ENCODE results near the gene PRKD2.
A peak's percentile ranks its signal among the peaks of the same experiment; 100 is the strongest.

The PRKD2 gene

DNA sequence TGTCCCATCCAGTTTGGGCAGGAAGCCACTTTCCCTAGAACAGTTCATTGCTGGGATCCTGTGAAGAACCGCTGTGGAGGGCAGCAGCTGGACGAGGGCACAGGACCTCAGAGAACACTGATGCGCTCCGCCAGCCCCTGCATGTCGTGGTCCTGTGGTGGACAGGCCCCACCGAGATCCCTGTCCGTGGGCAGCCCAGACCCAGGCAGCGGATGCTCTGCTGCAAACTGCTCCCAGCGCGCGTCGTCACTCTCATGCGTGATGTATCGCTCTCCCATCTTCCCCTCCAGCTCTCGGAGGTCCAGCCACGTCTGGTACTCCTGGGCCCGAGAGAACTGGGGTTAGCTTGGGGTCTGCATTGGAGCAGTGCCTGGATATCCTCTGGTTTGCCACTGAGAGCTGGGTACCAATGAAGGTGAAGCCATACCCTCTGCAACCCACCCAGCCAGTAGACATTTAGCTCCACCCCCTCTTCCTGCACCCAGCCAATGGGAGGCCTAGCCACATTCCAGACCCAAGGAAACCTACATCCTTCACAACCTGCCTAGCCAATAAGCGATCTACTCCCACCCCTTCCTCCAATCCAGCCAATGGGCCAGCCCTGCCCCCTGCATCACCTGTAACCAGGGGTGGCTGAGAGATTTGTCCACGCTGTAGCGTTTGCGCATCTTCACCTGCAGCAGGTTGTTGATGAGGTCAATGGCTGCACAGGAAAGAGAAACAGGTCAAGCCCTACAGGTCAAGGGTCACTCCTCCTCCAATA is 42.3 kb downstream of the PRKD2 start:
- Histone ChIP-seq H2AK5ac (ENCODE audit: low read depth, low read length) (no peak overlapping the region), H3K4me3 (ENCODE audit: low read length in 2 of 2) (no peak overlapping the region), H3K27me3 (ENCODE audit: control insufficient read depth in 3 of 3, insufficient read depth in 3 of 3, low read depth in 1 of 3, low read length in 3 of 3) (no peaks in the 10 kb centered on the region), H3K4me2 (ENCODE audit: insufficient read depth, low read length, poor library complexity, severe bottlenecking) (no peak overlapping the region), H3K27ac (replicated peaks; ENCODE audit: low read length) (no peak overlapping the region), H2BK15ac (ENCODE audit: low read length) (no peak overlapping the region), H3K9me3 (replicated peaks in 1 of 2; ENCODE audit: control insufficient read depth in 2 of 2, insufficient read depth in 1 of 2, low read depth in 1 of 2, low read length in 2 of 2) (peaks cover 0 to 2% of the 10 kb centered on the region in 2 donors), H2AFZ (ENCODE audit: low read length) (no peak overlapping the region), H4K8ac (ENCODE audit: low read depth, low read length) (no peak overlapping the region), H2BK120ac (ENCODE audit: low read depth, low read length) (no peak overlapping the region), H3K79me1 (ENCODE audit: low read depth, low read length) (peaks cover 4% of the 10 kb centered on the region), H3K9ac (ENCODE audit: low read depth, low read length, poor library complexity) (peak overlapping the region; percentile 17), H3K18ac (ENCODE audit: low read length) (no peak overlapping the region), H4K91ac (ENCODE audit: low read depth, low read length, poor library complexity) (no peak overlapping the region), H3K23ac (ENCODE audit: low read depth, low read length, poor library complexity) (no peak overlapping the region), H2BK5ac (ENCODE audit: low read length) (no peak overlapping the region), H3K14ac (ENCODE audit: low read length) (no peak overlapping the region), H2BK12ac (ENCODE audit: low read length) (no peak overlapping the region), H3K4me1 (ENCODE audit: control insufficient read depth in 2 of 2, insufficient read depth in 1 of 2, low read depth in 1 of 2, low read length in 2 of 2) (no peaks in the 10 kb centered on the region), H3K4ac (ENCODE audit: low read length) (no peak overlapping the region), H3K36me3 (replicated peaks in 1 of 2; ENCODE audit: control insufficient read depth in 2 of 2, insufficient read depth in 2 of 2, low read length in 2 of 2) (peaks cover 38 to 62% of the 10 kb centered on the region in 2 donors)
- no peak for DNase-seq (ENCODE audit: low spot score)
- WGBS, 2 donors (ENCODE audit: extremely low coverage in 2 of 2, insufficient read length in 2 of 2, insufficient replicate concordance in 1 of 2), result no CpG with 5 or more reads among the region's 21 CpGs

GRCh38 chr19:46670813-46671212 is 46.1 kb downstream of the PRKD2 start:
- H3K4me2 ChIP-seq (ENCODE audit: insufficient read depth, low read length, poor library complexity, severe bottlenecking), result no peak overlapping the region
- no peak overlapping the region for H3K4me3 ChIP-seq (ENCODE audit: low read length in 2 of 2)
- no peak overlapping the region for H4K91ac ChIP-seq (ENCODE audit: low read depth, low read length, poor library complexity)
- H2BK15ac ChIP-seq (ENCODE audit: low read length), result no peak overlapping the region
- H2BK12ac ChIP-seq (ENCODE audit: low read length), result no peak overlapping the region
- H3K23ac ChIP-seq (ENCODE audit: low read depth, low read length, poor library complexity), result no peak overlapping the region
- no peak overlapping the region for H3K9ac ChIP-seq (ENCODE audit: low read depth, low read length, poor library complexity)
- no peak overlapping the region for H2AFZ ChIP-seq (ENCODE audit: low read length)
- no peak overlapping the region for H2AK5ac ChIP-seq (ENCODE audit: low read depth, low read length)
- no peaks in the 10 kb centered on the region for H3K4me1 ChIP-seq (ENCODE audit: control insufficient read depth in 2 of 2, insufficient read depth in 1 of 2, low read depth in 1 of 2, low read length in 2 of 2)
- no peak overlapping the region for H3K14ac ChIP-seq (ENCODE audit: low read length)
- no peak overlapping the region for H2BK120ac ChIP-seq (ENCODE audit: low read depth, low read length)
- peaks cover 0 to 2% of the 10 kb centered on the region in 2 donors for H3K9me3 ChIP-seq (replicated peaks in 1 of 2; ENCODE audit: control insufficient read depth in 2 of 2, insufficient read depth in 1 of 2, low read depth in 1 of 2, low read length in 2 of 2)
- no peaks in the 10 kb centered on the region for H3K79me1 ChIP-seq (ENCODE audit: low read depth, low read length)
- no peak overlapping the region for H3K4ac ChIP-seq (ENCODE audit: low read length)
- no peak overlapping the region for H3K18ac ChIP-seq (ENCODE audit: low read length)
- H3K27ac ChIP-seq (replicated peaks; ENCODE audit: low read length), result no peak overlapping the region
- DNase-seq (ENCODE audit: low spot score), result no peak
- no peak overlapping the region for H2BK5ac ChIP-seq (ENCODE audit: low read length)
- H3K27me3 ChIP-seq (ENCODE audit: control insufficient read depth in 3 of 3, insufficient read depth in 3 of 3, low read depth in 1 of 3, low read length in 3 of 3), result no peaks in the 10 kb centered on the region
- peaks cover 16 to 30% of the 10 kb centered on the region in 2 donors for H3K36me3 ChIP-seq (replicated peaks in 1 of 2; ENCODE audit: control insufficient read depth in 2 of 2, insufficient read depth in 2 of 2, low read length in 2 of 2)
- no peak overlapping the region for H4K8ac ChIP-seq (ENCODE audit: low read depth, low read length)

DNA sequence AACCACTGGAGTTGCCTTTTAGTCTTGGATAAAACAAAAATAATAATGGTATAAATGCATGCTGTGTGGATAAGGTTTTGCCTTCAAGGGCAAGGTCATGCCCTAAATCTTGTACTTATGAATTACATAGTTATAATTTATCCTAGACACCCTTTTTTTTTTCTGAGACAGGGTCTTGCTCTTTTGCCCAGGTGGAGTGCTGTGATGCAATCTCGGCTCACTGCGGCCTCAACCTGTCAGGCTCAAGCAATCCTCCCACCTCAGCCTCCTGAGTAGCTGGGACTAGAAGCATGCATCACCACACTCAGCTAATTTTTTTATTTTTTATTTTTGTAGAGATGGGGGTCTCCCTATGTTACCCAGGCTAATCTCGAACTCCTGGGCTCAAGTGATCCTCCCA is 48.3 kb downstream of the PRKD2 start:
- H2BK15ac ChIP-seq (ENCODE audit: low read length), result no peak overlapping the region
- no peak overlapping the region for H3K18ac ChIP-seq (ENCODE audit: low read length)
- no peak overlapping the region for H3K4ac ChIP-seq (ENCODE audit: low read length)
- H3K4me1 ChIP-seq (ENCODE audit: control insufficient read depth in 2 of 2, insufficient read depth in 1 of 2, low read depth in 1 of 2, low read length in 2 of 2), result no peaks in the 10 kb centered on the region
- H2AFZ ChIP-seq (ENCODE audit: low read length), result no peak overlapping the region
- peaks cover 0 to 2% of the 10 kb centered on the region in 2 donors for H3K9me3 ChIP-seq (replicated peaks in 1 of 2; ENCODE audit: control insufficient read depth in 2 of 2, insufficient read depth in 1 of 2, low read depth in 1 of 2, low read length in 2 of 2)
- no peak overlapping the region for H2BK12ac ChIP-seq (ENCODE audit: low read length)
- H3K4me2 ChIP-seq (ENCODE audit: insufficient read depth, low read length, poor library complexity, severe bottlenecking), result no peak overlapping the region
- H2BK5ac ChIP-seq (ENCODE audit: low read length), result no peak overlapping the region
- no peak overlapping the region for H4K8ac ChIP-seq (ENCODE audit: low read depth, low read length)
- H3K27ac ChIP-seq (replicated peaks; ENCODE audit: low read length), result no peak overlapping the region
- no CpG with 5 or more reads among the region's 3 CpGs for WGBS, 2 donors (ENCODE audit: extremely low coverage in 2 of 2, insufficient read length in 2 of 2, insufficient replicate concordance in 1 of 2)
- no peak overlapping the region for H3K9ac ChIP-seq (ENCODE audit: low read depth, low read length, poor library complexity)
- H3K36me3 ChIP-seq (replicated peaks in 1 of 2; ENCODE audit: control insufficient read depth in 2 of 2, insufficient read depth in 2 of 2, low read length in 2 of 2), result peaks cover 4 to 14% of the 10 kb centered on the region in 2 donors
- DNase-seq (ENCODE audit: low spot score), result no peak
- no peaks in the 10 kb centered on the region for H3K79me1 ChIP-seq (ENCODE audit: low read depth, low read length)
- no peak overlapping the region for H3K4me3 ChIP-seq (ENCODE audit: low read length in 2 of 2)
- H2AK5ac ChIP-seq (ENCODE audit: low read depth, low read length), result no peak overlapping the region
- H3K14ac ChIP-seq (ENCODE audit: low read length), result no peak overlapping the region
- no peak overlapping the region for H3K23ac ChIP-seq (ENCODE audit: low read depth, low read length, poor library complexity)
- no peaks in the 10 kb centered on the region for H3K27me3 ChIP-seq (ENCODE audit: control insufficient read depth in 3 of 3, insufficient read depth in 3 of 3, low read depth in 1 of 3, low read length in 3 of 3)
- H2BK120ac ChIP-seq (ENCODE audit: low read depth, low read length), result no peak overlapping the region
- H4K91ac ChIP-seq (ENCODE audit: low read depth, low read length, poor library complexity), result no peak overlapping the region

DNA sequence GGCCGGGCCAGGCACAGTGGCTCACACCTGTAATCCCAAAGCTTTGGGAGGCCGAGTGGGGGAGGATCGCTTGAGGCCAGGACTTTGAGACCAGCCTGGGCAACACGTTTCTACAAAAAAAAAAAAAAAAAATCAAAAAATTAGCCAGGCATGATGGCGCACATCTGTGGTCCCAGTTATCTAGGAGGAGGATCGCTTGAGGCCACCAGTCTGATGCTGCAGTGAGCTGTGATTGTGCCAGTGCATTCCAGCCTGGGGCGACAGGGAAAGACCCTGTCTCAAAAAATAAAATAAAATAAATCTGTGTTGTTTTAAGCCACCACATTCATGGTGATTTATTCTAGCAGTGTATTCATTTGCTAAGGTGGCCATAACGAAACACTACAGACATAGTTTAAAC is 51.8 kb downstream of the PRKD2 start:
- no peak overlapping the region for H2AK5ac ChIP-seq (ENCODE audit: low read depth, low read length)
- no peak overlapping the region for H2BK5ac ChIP-seq (ENCODE audit: low read length)
- no peaks in the 10 kb centered on the region for H3K36me3 ChIP-seq (replicated peaks in 1 of 2; ENCODE audit: control insufficient read depth in 2 of 2, insufficient read depth in 2 of 2, low read length in 2 of 2)
- H2BK12ac ChIP-seq (ENCODE audit: low read length), result no peak overlapping the region
- no peaks in the 10 kb centered on the region for H3K27me3 ChIP-seq (ENCODE audit: control insufficient read depth in 3 of 3, insufficient read depth in 3 of 3, low read depth in 1 of 3, low read length in 3 of 3)
- H2AFZ ChIP-seq (ENCODE audit: low read length), result no peak overlapping the region
- no peak overlapping the region for H3K23ac ChIP-seq (ENCODE audit: low read depth, low read length, poor library complexity)
- no peak overlapping the region for H3K14ac ChIP-seq (ENCODE audit: low read length)
- no CpG with 5 or more reads among the region's 8 CpGs for WGBS, 2 donors (ENCODE audit: extremely low coverage in 2 of 2, insufficient read length in 2 of 2, insufficient replicate concordance in 1 of 2)
- H3K27ac ChIP-seq (replicated peaks; ENCODE audit: low read length), result no peak overlapping the region
- H4K91ac ChIP-seq (ENCODE audit: low read depth, low read length, poor library complexity), result no peak overlapping the region
- H3K4me3 ChIP-seq (ENCODE audit: low read length in 2 of 2), result no peak overlapping the region
- no peak overlapping the region for H2BK120ac ChIP-seq (ENCODE audit: low read depth, low read length)
- no peak overlapping the region for H3K18ac ChIP-seq (ENCODE audit: low read length)
- H3K9ac ChIP-seq (ENCODE audit: low read depth, low read length, poor library complexity), result no peak overlapping the region
- H3K4me1 ChIP-seq (ENCODE audit: control insufficient read depth in 2 of 2, insufficient read depth in 1 of 2, low read depth in 1 of 2, low read length in 2 of 2), result peaks cover 2 to 8% of the 10 kb centered on the region in 2 donors
- no peaks in the 10 kb centered on the region for H3K79me1 ChIP-seq (ENCODE audit: low read depth, low read length)
- DNase-seq (ENCODE audit: low spot score), result no peak
- H2BK15ac ChIP-seq (ENCODE audit: low read length), result no peak overlapping the region
- H3K4me2 ChIP-seq (ENCODE audit: insufficient read depth, low read length, poor library complexity, severe bottlenecking), result no peak overlapping the region
- no peaks in the 10 kb centered on the region for H3K9me3 ChIP-seq (replicated peaks in 1 of 2; ENCODE audit: control insufficient read depth in 2 of 2, insufficient read depth in 1 of 2, low read depth in 1 of 2, low read length in 2 of 2)
- H4K8ac ChIP-seq (ENCODE audit: low read depth, low read length), result no peak overlapping the region
- H3K4ac ChIP-seq (ENCODE audit: low read length), result no peak overlapping the region
